NT2/D1 (cell line): ENCODE measurements around the gene ABCA7.

Experiments
- SUZ12 ChIP-seq: IDR thresholded peaks from 2 replicates; pipeline ENCODE4 v1.6.1; 2011; ENCODE audit not compliant: insufficient read length, insufficient read depth; ENCODE audit errors: extremely low read depth
- YY1 ChIP-seq: IDR thresholded peaks from 2 replicates; pipeline ENCODE4 v1.6.1; 2011; ENCODE audit not compliant: insufficient read length, insufficient read depth
- ZNF274 ChIP-seq: IDR thresholded peaks from 2 replicates; pipeline ENCODE4 v1.6.1; 2011; ENCODE audit warnings: mild to moderate bottlenecking, low read depth, low read length

DNA sequence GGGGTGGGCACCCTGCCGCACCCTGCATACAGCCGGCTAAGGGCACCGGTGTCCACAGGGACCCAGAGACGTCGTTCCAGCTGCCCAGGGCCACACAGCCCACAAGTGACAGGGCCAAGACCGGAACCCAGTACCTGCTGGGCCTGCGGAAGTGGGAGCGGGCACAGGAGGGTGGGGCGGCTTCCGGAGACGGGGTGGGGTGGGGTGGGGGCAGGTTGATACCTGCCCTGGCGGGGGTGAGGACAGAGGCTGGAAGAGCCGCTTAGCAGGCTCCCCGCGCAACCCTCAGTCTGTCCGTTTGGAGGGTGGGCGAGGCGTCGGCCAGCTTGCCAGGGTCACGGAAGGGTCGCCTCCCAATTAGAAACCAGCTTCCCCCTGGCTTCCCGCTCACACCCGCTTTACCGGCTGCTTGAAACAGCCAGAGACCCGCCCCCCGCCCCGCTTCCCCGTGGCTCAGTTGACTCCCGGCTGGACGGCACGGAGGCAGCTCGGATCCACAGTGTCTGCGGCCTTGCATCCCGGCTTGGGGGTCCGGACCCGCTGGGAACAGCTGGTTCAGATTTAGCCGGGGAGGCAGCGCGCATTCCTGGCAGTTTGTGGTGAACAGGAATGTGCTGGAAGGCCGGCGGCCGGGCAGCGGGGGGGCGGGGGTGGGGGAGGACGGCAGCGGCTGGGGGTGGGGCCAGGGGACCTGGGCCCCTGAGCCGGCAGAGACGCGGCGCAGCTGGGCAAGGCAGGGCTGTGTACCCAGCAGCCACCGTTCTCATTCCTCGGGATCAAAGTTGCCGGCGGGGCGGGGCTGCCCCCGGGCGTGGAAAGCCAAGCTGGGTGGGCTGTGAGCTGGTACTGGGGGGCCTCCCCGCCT is 11.6 kb upstream of the ABCA7 start:
- TF ChIP-seq ZNF274, result no peak
- no peak for TF ChIP-seq YY1
- TF ChIP-seq SUZ12, result no peak
